ENCODE measurements around the gene NRN1.
"Not testable (repeated sequence)": the region's sequence is repeated elsewhere in the genome, so short reads cannot be mapped to it uniquely, and the experiment has no call there.

Gene NRN1, protein sequence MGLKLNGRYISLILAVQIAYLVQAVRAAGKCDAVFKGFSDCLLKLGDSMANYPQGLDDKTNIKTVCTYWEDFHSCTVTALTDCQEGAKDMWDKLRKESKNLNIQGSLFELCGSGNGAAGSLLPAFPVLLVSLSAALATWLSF

DNA sequence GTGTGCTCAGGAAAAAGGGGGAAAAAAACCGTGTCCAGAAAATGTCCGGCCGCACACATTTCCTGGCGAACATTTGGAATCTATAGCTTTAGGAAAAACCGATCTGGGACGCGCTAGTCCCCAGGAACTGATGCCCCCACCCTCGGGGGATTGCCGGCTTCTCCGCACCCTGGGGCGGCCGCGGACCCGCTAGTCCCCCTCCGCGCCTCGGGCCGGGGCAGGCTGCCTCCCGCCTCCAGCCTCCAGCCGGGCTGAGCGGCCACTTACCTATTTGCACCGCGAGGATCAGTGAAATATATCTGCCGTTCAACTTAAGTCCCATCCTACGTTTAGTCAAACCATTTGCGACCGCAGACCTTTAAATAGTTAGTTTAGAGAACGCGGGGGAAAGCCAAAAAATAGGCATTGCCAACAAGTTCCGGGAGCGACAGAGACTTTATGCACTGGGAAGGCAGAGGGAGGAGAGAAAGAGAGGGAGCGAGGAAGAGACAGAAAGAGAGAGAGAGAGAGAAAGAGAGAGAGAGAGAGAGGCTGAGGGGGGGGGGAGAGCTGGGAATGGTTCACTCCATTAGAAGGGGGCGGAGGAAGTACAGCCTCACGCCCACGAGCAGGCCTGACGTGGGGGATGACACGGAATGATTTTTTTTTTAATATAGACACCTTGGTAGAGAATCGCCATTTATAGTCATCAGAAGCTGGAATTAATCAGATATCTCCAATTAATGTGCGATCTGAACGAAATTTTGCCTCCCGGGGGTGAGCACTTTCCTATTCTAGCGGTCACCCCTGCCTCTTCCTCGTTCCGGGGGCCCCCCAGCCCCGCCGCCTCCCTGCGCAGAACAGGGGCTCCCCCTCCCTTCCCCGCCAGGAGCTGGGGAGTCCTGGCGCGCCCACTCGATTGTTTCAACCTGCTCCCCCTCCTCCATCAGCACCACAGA, at the start of gene NRN1:
Gene NRN1 (minus strand): TSS at position 498 of the 938 bp plus-strand sequence. CDS start 176 bp downstream, at position 322.
- no peak for DNase-seq (ENCODE audit: low read depth in 2 of 2)

DNA sequence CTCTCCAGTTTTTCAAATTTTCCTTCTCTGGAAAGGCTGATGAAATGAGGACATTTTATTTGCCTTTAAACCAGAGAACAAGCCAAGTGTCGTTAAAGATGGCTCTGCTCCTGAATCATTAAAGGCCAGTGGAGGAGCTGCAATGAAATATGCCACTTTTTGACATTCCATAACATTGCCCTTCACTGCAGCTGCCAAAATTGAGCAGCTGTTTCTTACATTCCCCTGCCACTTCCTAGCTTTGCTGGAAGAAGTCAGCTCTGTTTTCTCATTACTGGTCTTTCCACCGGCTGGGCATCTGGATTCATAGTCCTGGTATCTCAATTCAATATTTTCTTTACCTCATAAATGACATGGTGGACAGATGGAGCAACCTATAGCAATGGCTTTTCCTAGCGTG, 45.5 kb upstream of the NRN1 start:
- no peak for DNase-seq (ENCODE audit: low read depth in 2 of 2)

DNA sequence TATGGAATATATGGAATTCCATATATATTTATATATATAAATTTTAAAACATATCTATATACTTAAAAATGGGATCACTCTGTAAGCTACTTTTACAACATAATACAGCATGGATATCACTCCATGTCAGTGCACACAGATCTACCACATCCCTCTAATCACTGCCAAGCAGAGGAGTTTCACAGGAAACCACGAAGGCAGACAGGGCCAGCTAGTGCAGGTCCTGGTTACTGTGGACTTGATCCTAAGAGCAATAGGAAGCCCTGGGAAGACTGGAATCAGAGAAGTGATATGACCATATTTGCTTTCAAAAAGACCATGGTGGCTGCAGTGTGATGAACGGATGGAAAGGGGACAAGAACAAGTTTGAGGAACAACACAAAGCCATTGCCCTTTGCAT, 40.0 kb upstream of the NRN1 start:
- no peak for DNase-seq (ENCODE audit: low read depth in 2 of 2)

DNA sequence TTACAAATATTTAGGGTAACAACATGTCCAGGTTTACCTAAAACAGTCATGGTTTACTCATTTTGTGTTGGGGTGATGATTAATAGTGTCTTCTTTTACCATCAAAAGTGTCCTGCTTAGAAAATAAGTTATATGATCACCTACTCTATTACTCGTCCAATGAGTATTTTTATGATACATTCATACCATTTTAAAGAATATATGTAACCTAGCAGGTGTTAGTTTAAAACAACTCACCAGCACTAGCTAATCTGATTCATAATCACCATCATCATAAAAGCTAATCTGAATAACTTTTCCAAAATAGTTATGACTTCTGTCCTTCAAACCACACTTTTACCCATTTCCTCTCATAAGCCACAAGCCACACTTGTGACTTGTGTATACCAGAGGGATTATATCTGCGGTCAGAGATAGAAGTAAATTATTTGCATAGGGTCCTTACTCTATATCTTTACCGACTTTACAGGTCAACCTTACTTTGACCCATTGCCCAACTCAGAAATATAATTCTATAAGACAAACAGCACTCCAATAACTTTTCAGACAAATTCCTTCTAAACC, 33.3 kb upstream of the NRN1 start:
- no peak for DNase-seq (ENCODE audit: low read depth in 2 of 2)

DNA sequence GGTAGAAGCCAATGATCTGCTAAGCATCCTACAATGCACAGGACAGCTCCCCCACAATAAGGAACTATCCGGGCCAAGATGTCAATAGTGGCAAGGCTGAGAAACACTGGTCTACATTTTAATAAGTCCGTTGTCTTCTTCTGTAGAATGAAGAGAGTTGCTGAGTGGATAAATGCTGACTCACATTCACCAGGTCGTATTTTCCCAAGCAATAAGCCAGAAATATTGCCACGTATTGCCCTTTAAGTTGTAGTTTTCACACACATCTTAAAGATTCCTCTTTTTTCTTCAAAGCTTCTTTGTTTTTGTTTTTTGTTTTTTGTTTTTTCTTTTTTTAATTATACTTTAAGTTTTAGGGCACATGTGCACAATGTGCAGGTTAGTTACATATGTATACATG, 30.5 kb upstream of the NRN1 start:
- DNase-seq (ENCODE audit: low read depth in 2 of 2), result no peak

DNA sequence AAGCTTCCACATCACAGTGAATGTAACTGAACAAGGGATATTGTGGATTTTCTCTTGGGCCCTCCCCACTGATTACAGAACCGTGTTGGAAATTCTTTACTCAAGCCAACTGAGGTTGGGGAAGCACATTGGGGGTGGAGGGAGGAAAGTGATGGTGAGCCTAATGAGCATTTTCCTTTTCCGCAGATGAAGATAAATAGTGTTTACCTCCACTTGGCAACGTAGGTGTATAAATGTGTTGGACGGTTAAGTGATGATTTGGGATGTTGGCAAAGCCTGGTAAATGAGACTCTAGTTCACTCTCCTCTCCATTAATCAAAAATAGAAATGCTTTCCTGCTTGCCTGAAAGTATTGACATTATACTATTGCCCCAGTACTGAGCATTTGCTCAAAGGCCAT, 27.1 kb upstream of the NRN1 start:
- DNase-seq (ENCODE audit: low read depth in 2 of 2), result no peak

DNA sequence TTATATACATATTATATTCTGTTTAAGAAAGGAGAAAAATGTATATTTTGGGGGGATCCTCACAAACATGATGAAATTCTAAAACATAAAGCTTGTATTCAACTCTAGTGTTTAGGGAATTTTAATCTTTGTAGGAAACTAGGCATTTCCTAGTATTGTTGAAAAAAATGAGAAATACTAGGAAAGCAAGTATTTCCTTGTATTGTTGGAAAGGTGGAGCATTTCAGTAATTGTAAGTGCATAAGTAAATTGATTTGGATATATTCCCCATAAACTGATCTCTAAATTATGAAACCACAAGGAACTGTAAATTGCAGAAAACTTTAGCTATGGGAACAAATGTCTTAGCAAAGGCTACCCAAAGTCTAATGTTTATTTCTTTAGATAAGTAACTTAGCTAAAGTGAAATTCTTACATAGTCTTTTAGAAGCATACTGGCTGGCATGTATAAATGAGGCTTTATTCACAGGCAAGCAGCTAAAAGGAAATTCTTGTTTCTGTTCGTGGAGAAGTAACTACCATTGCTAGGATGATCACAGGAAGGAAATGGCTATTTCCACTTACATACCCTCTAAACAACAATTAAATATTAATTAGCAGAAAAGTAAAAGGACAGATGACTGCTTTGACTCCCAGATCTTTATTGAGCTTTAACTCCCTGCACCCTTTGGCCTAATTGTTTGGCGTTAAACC, 19.9 kb upstream of the NRN1 start:
- no peak for DNase-seq (ENCODE audit: low read depth in 2 of 2)

DNA sequence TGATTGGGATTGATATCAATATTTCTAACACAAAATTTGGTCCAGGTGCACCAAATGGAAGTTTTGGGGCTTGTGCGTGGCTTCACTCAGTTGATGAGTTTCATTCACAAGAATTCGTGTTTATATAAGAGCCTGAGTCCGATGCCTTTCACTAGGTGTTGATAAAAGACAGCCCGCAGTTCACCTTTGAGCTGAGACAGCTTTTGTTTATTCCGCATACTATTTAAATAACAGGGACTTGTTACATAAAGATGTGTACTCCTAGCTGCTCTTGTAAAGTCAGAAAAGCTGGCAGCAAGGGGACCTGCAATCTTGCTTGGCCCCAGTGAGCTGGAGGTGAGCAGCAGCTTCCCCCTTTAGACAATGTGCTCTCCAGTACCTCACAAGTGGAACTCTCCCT, 19.0 kb upstream of the NRN1 start:
- no peak for DNase-seq (ENCODE audit: low read depth in 2 of 2)

DNA sequence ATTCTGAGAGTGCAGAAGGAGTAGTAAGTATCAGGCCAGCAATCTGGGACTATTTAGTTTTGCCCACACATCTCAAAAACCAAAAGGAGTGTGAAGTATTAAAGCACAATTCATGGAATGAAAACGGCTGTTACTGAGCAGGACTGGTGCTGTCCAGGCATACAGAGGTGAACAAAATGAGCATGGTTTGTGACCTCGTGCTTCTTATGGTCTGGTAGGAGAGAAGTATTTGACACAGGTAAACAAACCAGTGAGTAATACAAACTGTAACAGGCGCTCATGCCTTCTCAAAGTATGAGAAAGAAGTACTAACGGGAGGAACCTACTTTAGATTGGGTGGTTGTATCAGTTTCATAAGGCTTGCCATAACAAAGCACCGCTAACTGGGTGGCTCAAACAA, 17.5 kb upstream of the NRN1 start:
- DNase-seq (ENCODE audit: low read depth in 2 of 2), result no peak

DNA sequence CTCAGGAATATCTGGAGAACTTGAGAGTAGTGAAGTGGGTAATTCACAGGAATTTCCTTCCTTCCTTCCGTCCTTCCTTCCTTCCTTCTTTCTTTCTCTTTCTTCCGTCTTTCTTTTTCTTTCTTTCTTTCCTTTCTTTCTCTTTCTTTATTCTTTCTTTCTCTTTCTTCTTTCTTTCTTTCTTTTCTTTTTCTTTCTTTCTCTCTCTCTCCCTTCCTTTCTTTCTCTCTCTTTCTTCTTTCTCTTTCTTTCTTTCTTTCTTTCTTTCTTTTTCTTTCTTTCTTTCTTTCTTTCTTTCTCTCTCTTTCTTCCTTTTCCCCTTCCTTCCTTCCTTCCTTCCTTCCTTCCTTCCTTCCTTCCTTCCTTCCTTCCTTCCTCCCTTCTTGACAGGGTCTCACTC, 16.1 kb upstream of the NRN1 start:
- DNase-seq (ENCODE audit: low read depth in 2 of 2), result not testable (repeated sequence)

DNA sequence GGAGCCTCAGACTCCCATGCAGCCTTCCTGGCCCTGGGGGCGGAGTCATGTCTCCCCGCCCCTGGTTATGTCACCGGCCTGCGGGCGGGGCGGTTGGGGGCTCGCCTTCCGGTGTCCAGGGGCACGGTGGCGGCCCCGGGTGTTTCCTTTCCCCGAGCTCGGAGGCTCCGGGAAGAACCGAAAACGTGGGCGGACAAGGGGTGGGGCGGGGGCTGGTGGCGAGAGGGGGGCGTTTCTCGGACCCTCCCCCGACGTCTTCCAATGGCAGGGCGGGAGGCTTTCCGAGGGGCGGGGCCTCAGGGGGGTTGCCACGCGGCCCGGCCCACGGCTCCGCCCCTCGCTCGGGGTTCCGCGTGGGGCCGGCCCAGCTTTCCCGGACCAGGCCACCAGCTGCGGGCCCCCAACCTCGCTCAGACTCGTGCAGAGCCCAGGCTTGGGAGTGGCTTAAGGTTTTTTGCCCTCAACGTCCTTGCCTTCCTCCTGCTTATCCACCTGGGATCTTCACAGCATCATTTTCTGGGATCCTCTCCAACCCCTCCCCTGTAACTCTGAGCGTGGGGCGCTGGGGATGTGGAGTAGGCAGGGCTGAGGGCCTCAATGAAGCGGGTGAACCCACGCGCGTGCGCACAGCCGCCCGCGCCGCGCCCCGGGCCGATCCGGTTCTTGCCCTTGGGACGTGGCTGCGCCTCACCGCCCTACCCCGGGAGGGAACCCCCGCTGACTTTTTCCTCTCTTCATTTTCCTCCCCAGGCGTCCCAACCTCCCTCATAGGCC, 2.1 kb upstream of the NRN1 start:
- no peak for DNase-seq (ENCODE audit: low read depth in 2 of 2)

DNA sequence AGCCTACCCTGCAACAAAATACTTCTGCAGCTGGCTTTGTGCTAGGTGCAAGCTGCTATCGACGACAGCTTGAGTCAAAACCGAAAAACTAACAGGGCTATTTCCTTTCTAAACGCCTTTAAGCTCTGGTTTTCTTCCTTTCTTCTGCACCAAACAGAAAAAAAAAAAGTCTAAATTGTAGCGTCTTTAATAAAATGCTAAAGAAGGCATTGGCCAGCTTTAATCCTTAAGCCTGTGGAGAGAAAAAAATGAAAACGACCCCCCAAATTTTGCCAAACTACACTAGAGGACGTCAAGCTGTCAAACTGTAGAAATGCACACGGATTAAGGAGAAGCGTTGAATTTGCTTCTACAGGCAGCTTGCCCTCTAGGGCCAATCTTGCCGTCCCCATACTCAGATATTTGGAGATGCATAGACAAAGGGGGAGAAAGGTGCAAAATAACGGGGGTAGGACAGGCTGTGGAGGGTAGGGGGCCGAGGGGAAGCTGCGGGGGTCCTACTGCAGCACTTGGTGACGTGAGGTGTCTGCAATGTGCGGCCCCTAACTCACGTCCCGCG, 1.4 kb upstream of the NRN1 start:
- no peak for DNase-seq (ENCODE audit: low read depth in 2 of 2)

DNA sequence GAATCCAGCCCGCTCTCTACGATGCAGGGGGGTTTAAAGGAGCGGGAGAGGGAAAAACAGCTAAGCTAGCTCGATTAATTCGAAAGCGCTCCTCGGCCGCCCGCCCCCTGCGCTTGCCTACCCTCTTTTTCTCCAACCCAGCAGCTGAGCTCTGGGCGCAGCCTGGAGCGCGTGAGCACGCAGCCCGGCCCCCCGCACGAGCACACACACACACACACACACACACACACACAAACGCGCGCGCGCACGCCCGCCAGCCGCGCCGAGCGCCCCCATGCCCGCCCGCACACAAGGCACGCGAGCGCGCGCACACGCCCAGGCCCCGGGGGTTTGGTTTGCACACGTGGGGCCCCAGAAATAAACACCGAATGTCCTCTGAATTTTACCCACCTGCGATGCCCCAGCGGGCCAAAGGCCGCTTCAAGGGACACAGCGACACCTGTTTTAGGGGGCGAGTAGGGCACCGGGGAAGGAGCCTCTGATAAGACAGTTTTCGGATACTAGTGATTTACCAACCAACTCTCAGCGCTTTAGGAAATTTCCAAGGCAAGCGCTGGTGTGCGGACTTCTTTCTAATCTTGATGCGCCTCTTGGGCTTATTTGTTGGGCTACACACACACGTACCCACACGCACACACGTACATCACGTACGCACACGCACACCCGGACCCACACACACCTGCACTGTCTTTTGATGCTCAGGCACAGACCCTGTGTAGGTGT, 802 bp upstream of the NRN1 start:
- DNase-seq (ENCODE audit: low read depth in 2 of 2), result no peak

DNA sequence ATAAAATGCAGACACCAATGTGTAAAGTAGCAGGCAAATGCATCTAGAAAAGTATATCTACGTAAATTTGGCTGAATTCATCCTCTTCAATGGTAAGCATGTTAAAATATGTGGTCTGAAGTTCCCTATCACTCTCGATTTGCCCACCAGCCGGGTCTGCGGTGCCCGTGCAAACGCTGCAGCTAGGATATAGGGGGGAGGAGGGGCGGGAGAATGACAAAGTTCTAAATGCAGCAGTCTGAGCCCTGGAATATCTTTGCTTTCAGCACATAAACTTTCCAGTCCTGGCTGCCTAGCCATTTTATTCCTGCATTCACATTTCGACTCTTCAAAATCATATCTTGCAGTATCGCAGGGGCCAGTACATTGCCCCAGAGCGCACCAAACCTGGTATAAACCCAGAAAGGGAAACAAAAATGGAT, 708 bp downstream of the NRN1 start:
- DNase-seq (ENCODE audit: low read depth in 2 of 2), result no peak

DNA sequence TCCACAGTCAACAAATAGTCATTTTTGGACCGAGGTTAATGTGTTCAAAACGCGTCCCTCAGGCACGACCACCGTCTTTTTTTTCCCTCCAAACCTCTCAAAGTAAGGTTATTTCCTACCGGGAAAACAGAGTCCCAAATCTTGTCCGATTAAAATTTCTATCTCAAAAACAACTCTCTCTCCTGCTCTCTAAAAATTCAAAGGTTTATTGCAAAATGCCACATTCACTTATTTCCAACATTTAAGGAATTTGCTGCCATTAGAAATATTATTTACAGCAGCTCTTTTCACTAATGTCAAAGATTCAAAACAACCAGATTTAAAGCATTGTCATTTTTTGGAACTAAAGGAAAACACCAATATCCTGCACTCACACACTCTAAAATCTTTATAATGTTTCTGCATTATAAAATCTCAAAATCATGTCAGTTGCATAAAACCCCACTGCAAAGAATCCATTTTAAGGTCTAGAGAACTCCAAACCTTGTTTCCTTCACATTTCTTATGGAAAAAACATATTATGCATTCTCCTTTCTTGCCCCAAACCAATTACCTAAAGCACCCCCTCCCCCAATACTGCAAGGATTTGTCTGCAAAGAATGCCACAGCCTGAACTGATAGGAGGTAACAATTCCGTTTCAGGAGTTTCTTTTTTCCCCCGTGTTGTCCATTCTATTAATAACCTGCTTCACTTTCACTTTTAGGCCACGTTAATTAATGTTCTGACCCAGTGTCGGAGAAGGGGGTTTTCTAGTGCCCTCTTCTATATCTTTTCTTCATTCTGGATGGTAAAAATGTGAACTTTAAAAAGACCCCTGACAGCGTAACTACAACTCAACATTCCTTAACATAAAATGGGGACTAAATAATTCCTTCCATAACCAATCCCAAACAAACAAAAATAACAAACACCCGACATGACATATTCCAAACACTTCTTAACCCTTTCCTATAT, 1.4 kb downstream of the NRN1 start:
- no peak for DNase-seq (ENCODE audit: low read depth in 2 of 2)

DNA sequence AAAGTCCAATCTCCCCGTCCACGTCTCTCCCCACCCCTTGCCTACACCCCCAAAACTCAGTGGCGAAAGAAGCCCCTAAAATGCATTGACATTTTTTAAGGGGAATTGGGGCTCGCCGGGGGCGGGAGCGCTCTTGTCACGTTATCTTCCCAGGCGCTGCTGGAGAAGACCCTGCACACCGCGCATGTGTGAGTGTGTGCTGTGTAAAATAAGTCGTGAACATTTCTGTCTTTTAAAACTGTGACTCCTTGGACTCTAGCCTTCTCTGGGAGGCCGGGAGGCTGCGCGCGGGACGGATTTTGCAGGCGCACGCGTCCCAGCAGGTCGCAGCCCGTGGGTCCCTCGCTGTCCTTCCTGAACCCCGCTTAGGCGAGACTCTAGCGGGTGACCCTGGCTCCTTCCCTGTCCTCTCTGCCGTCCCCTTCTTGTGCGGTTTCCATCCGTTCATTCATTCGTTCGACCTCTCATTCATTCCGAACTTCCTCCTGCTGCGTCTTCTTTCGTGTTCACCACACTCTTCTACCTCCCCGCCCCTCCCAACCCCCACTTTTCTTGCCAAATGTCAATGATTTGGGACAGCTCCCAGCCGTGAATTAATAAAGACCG, 2.2 kb downstream of the NRN1 start:
- DNase-seq (ENCODE audit: low read depth in 2 of 2), result no peak

DNA sequence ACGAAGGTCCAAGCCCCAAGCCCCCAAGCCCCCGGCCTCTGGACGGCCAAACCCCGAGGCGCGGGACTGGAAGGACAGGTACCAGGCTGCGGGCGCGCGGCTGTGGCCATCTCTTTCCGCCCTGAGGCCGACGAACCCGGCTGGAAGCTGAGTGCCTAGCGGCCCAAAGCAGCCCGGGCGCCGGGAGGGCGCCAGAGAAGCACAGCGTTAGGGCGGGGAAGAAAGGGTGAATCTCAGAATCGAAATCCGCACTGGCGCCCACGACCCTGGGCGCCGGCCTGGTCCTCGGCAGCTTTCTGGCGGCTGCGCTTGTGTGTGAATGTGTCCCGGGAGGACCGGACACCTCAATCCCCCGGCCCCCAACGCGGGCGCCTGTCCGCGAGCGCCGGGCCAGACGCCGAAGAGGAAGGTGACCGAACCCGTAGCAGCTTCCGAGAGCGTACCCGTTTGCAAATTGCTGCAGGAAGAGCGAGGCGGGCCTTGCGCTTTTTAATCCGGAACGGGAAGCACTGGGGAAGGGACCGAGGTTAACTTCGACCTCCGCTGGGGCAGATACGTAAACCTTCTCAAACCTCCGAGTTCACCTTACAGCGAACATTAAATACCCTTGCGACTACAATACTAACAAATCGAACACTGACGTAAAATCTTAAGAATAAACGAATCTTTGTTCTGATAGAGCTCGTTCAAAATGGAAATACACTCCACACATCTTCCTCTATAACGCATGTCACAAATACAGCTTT, 2.9 kb downstream of the NRN1 start:
- DNase-seq (ENCODE audit: low read depth in 2 of 2), result no peak

DNA sequence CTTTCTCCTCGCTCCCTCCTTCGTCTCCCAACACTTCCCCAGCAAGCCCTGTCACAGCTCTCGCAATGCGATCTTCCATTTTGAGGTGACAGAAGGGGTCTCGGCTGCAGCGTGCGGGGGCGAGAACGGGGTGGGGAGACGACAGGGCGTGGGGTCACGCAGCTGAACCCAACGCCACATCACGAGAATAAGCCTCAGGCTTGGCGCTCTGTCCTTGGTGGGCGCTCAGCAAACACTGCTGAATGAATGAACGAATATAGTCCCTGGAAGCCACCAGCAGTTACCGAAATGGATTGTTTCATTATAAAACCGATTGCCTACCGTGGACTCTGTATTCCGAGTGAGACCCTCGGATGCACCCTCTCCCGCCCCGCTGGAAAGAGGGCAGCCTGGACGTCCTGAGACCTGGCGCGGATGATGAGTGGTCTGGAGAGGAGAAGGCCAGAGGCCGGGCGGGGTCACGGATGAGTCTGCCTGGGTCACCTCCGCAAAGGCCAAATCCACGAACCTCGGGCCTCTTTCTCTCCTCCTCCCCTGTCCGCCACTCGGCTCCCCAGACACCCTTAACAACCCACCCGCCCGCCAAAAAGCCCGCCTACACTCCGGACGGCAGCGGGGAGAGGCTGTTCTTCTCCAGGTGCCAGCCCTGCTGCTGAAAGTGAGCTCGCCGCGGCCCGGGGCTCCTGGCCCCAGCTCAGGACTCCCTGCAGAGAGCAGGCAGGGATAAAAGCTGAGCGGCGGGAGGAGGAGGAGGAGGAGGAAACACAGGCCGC, 3.7 kb downstream of the NRN1 start:
- no peak for DNase-seq (ENCODE audit: low read depth in 2 of 2)

All from activated CD8-positive, alpha-beta memory T cell treated with anti-CD3 and anti-CD28 coated beads for 4 hours (primary cell).